Naive thymus-derived CD8-positive, alpha-beta T cell (primary cell): ENCODE measurements around the gene LRP11. TPM values are rescaled to one million over a fixed set of nuclear protein-coding genes. Genes with fewer than 3 reads are reported as not detected.
A peak's percentile ranks its signal among the peaks of the same experiment; 100 is the strongest.
"Not testable (repeated sequence)": the region's sequence is repeated elsewhere in the genome, so short reads cannot be mapped to it uniquely, and the experiment has no call there.

Experiments used
- ATAC-seq, 2 donors: fragments of 150-1000 bp; cut with Tn5 transposase in 1 of 2; sonication (Bioruptor Pico), chemical (Tn5 transposase) in 1 of 2; 1 replicate in 1 of 2; 2 replicates in 1 of 2; pipeline ENCODE4 v1.10.0; 2021; ENCODE audit warnings: mild to moderate bottlenecking in 2 of 2, moderate library complexity in 2 of 2
- POLR2A ChIA-PET: fragments of 350-600 bp; sonication (Branson Sonifier 250); formaldehyde crosslinking; loops from one replicate; lab custom pipeline; 2021; ENCODE audit warnings: antibody characterized with exemption; lab: Charles Lee
- DNase-seq, 10 donors: peaks; one replicate each; pipeline versions ENCODE4 v3.0.0 to v3.0.0-alpha.2; 2020 to 2022
- H3K27ac Mint-ChIP-seq, 10 donors: one replicate each; pipeline ENCODE4 v1.8.0; 2020 to 2022; ENCODE audit warnings: mild to moderate bottlenecking in 10 of 10, mixed read lengths in 10 of 10, moderate library complexity in 4 of 10, inconsistent platforms in 1 of 10
- H3K27me3 Mint-ChIP-seq, 5 donors: one replicate each; pipeline ENCODE4 v1.8.0; 2021 to 2022; ENCODE audit warnings: mixed read lengths in 5 of 5
- H3K36me3 Mint-ChIP-seq, 3 donors: one replicate each; pipeline ENCODE4 v1.8.0; 2020 to 2022; ENCODE audit warnings: mixed read lengths in 3 of 3, mild to moderate bottlenecking in 2 of 3, inconsistent platforms in 1 of 3
- H3K4me1 Mint-ChIP-seq, 4 donors: one replicate each; pipeline ENCODE4 v1.8.0; 2021 to 2022; ENCODE audit warnings: mixed read lengths in 4 of 4
- H3K4me3 Mint-ChIP-seq, 10 donors: one replicate each; pipeline ENCODE4 v1.8.0; 2020 to 2022; ENCODE audit warnings: mild to moderate bottlenecking in 10 of 10, mixed read lengths in 10 of 10, moderate library complexity in 6 of 10, inconsistent platforms in 1 of 10
- H3K9me3 Mint-ChIP-seq, 9 donors: one replicate each; pipeline ENCODE4 v1.8.0; 2020 to 2022; ENCODE audit warnings: mixed read lengths in 9 of 9, mild to moderate bottlenecking in 3 of 9, inconsistent platforms in 1 of 9, moderate library complexity in 1 of 9
- polyA plus RNA-seq, 3 donors: library from polyadenylated mRNA; unstranded; fragments of 300-500 nt; fragmentation: Illumina TruSeq; gene quantifications; one replicate each; pipeline ENCODE4 v1.2.3, GENCODE V29; 2021
- total RNA-seq, 8 experiments: library from RNA in 2 of 8; stranded (reverse) in 2 of 8; gene quantifications; one replicate each; pipeline ENCODE4 v1.2.3 and lab custom pipeline; 2021 to 2026

LRP11 gene
- total and polyA plus RNA-seq, 5 experiments from 2014 or later: 0.33 to 1.8 (median 0.43) TPM

DNA sequence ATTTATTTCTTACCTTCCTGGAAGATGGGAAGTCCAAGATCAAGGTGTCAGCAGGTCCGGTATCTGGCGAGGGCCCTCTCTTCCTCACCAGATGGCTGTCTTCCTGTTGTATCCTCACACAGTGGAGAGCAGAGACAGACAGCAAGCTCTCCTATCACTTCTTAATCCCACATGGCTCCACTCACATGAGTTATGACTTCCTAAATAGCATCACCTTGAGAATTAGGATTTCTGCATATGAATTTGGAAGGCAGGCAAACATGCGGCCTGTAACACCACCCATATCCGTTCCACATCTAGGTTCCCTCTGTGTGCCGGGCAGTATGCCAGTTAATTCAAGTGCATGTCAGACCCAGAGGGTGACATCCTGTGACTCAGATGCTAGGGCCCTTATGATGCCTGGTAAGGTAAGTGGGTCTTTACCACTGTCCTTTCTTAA, 31.7 kb upstream of the LRP11 start:
- H3K4me1 Mint-ChIP-seq: peaks cover 9 to 15% (median 11%) of the 10 kb centered on the region in 4 donors
- peak overlapping the region in 2 of 10 donors; percentile 14 to 29 for H3K27ac Mint-ChIP-seq
- peaks cover 0 to 13% (median 6%) of the 10 kb centered on the region in 5 donors for H3K27me3 Mint-ChIP-seq
- POLR2A ChIA-PET: interaction anchor here (0.6 kb wide), 1 partner anchor 1478 kb away, joined by 4 read pairs; no protein-coding TSS in a partner anchor
- ATAC-seq: peak; percentile 100
- no peaks in the 10 kb centered on the region for H3K9me3 Mint-ChIP-seq
- H3K4me3 Mint-ChIP-seq: peak overlapping the region in 1 of 10 donors; percentile 8
- DNase-seq: peak in 9 of 10 donors; percentile 8 to 81 (median 59)
- H3K36me3 Mint-ChIP-seq: no peaks in the 10 kb centered on the region

DNA sequence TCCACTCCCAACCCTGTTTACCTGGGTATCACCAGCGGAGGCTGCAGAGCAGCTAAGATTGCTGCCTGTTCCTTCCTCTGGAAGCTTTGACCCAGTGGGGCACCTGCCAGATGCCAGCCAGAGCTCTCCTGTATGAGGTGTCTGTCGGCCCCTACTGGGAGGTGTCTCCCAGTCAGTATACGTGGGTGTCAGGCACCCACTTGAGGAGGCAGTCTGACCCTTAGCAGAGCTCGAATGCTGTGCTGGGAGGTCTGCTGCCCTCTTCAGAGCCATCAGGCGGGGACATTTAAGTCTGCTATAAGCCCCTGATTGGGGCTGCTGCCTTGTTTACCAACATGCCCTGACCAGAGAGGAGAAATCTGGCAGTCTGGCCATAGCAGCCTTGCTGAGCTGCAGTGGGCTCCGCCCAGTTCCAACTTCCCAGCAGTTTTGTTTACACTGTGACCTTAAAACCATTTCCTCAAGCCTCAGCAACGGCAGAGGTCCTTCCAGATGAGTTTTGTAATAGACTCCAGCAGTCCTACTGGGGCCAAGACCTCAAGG, 31.0 kb upstream of the LRP11 start:
- DNase-seq: no peak
- Mint-ChIP-seq H3K36me3 (no peaks in the 10 kb centered on the region), H3K4me1 (peaks cover 9 to 15% (median 11%) of the 10 kb centered on the region in 4 donors), H3K27ac (no peak overlapping the region), H3K27me3 (peaks cover 0 to 13% (median 8%) of the 10 kb centered on the region in 5 donors), H3K9me3 (no peaks in the 10 kb centered on the region), H3K4me3 (no peak overlapping the region)
- POLR2A ChIA-PET: no interaction called here
- ATAC-seq: no peak

DNA sequence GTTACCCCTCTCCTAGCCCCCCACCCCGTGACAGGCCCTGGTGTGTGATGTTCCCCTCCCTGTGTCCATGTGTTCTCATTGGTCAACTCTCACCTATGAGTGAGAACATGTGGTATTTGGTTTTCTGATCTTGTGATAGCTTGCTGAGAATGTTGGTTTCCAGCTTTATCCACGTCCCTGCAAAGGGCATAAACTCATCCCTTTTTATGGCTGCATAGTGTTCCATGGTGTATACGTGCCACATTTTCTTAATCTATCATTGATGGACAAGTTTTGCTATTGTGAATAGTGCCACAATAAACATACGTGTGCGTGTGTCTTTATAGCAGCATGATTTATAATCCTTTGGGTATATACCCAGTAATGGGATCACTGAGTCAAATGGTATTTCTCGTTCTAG, 27.7 kb upstream of the LRP11 start:
- H3K36me3 Mint-ChIP-seq, POLR2A ChIA-PET, H3K4me3 Mint-ChIP-seq, H3K27ac Mint-ChIP-seq, DNase-seq, ATAC-seq, H3K9me3 Mint-ChIP-seq: not testable (repeated sequence)
- Mint-ChIP-seq H3K4me1 (peaks cover 9 to 15% (median 11%) of the 10 kb centered on the region in 4 donors), H3K27me3 (peaks cover 2 to 21% (median 11%) of the 10 kb centered on the region in 5 donors)

DNA sequence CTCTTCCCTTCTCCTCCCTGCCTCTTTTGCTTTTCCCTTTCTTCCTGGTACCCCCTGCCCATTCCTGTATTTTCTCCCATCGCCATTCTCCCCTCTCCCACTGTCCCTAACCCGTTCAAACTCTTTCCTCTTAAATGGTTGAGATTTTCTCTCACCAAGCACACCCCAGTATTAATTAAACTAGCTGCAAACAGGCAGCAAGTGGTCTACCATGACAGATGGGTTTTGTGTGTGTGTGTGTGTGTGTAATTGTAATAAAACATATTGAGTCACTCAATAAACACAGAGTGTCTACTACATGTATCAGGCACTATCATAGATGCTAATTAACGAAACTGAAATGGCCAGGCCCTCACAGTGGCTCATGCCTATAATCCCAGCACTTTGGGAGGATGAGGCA, 27.1 kb upstream of the LRP11 start:
- ATAC-seq: no peak
- DNase-seq: no peak
- no peak overlapping the region for H3K27ac Mint-ChIP-seq
- H3K4me3 Mint-ChIP-seq: no peak overlapping the region
- no peaks in the 10 kb centered on the region for H3K9me3 Mint-ChIP-seq
- POLR2A ChIA-PET: no interaction called here
- H3K36me3 Mint-ChIP-seq: no peaks in the 10 kb centered on the region
- H3K27me3 Mint-ChIP-seq: peaks cover 2 to 23% (median 11%) of the 10 kb centered on the region in 5 donors
- peaks cover 7 to 10% (median 8%) of the 10 kb centered on the region in 4 donors for H3K4me1 Mint-ChIP-seq

DNA sequence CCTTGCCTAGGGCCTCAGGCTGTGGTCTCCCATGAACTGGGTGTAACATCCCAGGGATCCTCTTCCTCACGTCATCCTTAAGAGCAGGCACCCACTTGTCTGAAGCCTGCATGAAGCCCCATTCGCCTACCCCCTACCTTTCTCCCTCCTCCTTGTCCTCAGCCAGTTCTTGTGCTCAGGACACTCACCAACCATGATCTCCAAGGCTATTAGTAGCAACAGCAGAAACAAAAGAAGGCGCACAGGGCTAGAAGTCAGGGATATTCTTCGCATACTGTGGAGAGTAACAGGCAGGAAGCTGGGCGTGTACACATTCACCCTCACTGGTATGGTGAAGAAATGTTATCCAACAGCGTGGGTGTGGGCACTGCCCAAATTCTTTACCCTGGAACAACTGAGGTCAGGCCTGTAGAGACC, 26.5 kb upstream of the LRP11 start:
- H3K4me3 Mint-ChIP-seq: no peak overlapping the region
- no peaks in the 10 kb centered on the region for H3K36me3 Mint-ChIP-seq
- no peak overlapping the region for H3K27ac Mint-ChIP-seq
- H3K9me3 Mint-ChIP-seq: no peaks in the 10 kb centered on the region
- POLR2A ChIA-PET: no interaction called here
- H3K4me1 Mint-ChIP-seq: peaks cover 1 to 4% (median 2%) of the 10 kb centered on the region in 4 donors
- DNase-seq (no peak), ATAC-seq (no peak)
- peaks cover 2 to 23% (median 11%) of the 10 kb centered on the region in 5 donors for H3K27me3 Mint-ChIP-seq

DNA sequence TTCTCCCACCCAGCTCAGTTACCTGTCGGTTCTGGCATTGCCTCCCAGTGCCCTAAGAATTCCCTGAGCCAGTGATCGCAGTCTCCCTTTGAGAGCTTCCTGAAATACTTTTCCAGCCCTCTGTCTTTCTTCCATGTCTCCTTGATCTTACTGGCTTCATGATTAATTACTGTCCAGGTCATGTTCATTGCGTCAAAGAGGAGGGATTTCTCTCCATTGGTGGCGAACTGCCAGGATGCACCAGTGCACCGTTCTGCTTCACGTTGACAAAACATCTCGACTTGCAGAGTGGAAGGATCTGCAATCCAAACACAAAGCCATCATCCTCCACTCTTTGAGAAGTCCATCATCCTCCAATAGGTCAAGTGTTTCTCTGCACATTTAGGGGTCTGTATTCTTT, 25.2 kb upstream of the LRP11 start:
- H3K9me3 Mint-ChIP-seq: no peaks in the 10 kb centered on the region
- H3K36me3 Mint-ChIP-seq: no peaks in the 10 kb centered on the region
- H3K27me3 Mint-ChIP-seq: peaks cover 5 to 16% (median 8%) of the 10 kb centered on the region in 5 donors
- DNase-seq (no peak), ATAC-seq (no peak)
- no peak overlapping the region for H3K4me3 Mint-ChIP-seq
- H3K4me1 Mint-ChIP-seq: no peaks in the 10 kb centered on the region
- no peak overlapping the region for H3K27ac Mint-ChIP-seq
- POLR2A ChIA-PET: no interaction called here

DNA sequence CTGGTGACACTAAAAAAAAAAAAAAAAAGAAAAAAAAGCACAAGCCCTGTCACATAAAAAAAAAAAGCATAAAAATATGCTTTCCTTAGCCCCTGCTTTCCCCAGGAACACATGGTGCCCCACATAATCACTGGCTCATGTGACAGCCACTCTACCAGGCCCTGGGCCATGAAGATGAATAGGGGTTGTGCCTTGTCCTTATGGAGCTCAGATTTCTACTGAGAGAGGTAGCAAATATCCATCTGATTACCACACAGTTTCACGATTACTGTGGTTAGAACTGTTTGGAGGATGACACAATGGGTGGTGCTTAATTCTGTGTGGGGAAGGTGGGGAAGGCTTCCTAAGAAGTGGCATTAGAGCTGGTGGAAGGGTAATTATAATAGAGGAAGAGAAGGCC, 24.5 kb upstream of the LRP11 start:
- Mint-ChIP-seq H3K4me1 (no peaks in the 10 kb centered on the region), H3K4me3 (no peak overlapping the region), H3K27me3 (peaks cover 5 to 14% (median 12%) of the 10 kb centered on the region in 5 donors), H3K36me3 (no peaks in the 10 kb centered on the region), H3K9me3 (no peaks in the 10 kb centered on the region), H3K27ac (peak overlapping the region in 1 of 10 donors; percentile 7)
- POLR2A ChIA-PET: no interaction called here
- no peak for ATAC-seq
- DNase-seq: no peak

DNA sequence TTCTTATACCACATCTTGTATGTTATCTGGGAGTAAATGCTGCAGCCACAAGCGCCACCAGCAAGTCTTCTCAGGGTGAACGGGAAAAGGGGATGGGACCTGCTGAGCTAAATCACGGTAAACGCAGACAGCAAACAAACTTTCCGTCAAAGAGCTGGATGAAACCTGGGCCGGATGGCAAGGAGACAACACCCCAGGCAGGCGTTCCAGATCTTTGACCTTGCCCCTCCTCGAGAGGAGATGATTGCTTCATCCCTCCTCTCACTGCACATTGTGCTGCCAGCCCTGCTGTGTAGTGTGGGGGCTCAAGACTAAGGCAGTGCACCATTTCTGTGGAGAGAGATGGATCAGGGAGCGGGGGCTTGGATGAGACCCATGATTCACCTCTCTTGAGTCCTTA, 23.9 kb upstream of the LRP11 start:
- Mint-ChIP-seq H3K36me3 (no peaks in the 10 kb centered on the region), H3K27ac (no peak overlapping the region)
- POLR2A ChIA-PET: no interaction called here

DNA sequence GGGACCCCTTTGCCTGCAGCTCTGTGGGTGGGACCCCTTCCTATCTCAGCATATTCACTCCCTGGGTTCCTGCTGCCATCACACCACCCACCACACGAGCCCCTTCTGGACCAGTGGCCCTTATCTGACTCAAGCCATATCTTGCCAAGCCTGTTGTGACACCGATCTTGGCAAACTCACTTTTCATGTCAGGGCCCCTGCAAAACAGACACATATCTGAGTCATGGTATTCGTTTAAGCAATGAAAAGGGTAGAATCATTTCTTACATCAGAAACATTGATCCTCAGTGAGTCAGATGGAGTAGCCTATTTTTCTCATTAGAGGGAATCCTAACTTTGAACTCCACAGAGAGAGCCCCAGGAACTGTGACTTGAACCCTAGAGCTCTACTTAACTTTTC, 23.2 kb upstream of the LRP11 start:
- no peaks in the 10 kb centered on the region for H3K9me3 Mint-ChIP-seq
- no peak for DNase-seq
- peaks cover 5 to 14% (median 13%) of the 10 kb centered on the region in 5 donors for H3K27me3 Mint-ChIP-seq
- ATAC-seq: no peak
- H3K4me1 Mint-ChIP-seq: no peaks in the 10 kb centered on the region
- H3K4me3 Mint-ChIP-seq: no peak overlapping the region
- no peak overlapping the region for H3K27ac Mint-ChIP-seq
- POLR2A ChIA-PET: no interaction called here
- H3K36me3 Mint-ChIP-seq: no peaks in the 10 kb centered on the region

More for the DNA sequence above, 23.9 kb upstream of the LRP11 start:
- ATAC-seq (no peak), DNase-seq (no peak)
- H3K4me1 Mint-ChIP-seq: no peaks in the 10 kb centered on the region
- no peak overlapping the region for H3K4me3 Mint-ChIP-seq
- peaks cover 5 to 14% (median 13%) of the 10 kb centered on the region in 5 donors for H3K27me3 Mint-ChIP-seq
- no peaks in the 10 kb centered on the region for H3K9me3 Mint-ChIP-seq

DNA sequence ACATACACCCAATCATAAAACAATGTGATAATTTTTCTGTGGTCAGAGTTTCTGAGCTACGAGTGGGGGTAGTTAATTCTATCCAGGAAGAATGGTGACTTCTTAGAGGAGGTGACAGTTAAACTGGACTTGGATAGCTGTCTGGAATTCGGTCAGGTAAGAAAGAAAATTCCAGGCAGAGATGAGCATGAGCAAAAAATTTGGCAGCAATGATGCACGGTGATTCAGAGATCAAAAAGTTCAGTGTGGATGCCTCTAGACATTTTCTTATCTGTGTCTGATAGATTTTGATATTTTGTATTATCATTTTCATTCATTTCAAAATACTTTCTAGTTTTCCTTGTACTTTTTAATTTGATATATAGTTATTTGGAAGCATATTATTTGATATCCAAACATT, 21.7 kb upstream of the LRP11 start:
- Mint-ChIP-seq H3K9me3 (no peaks in the 10 kb centered on the region), H3K27ac (no peak overlapping the region), H3K4me3 (no peak overlapping the region), H3K27me3 (peaks cover 5 to 25% (median 16%) of the 10 kb centered on the region in 5 donors), H3K4me1 (no peaks in the 10 kb centered on the region), H3K36me3 (no peaks in the 10 kb centered on the region)
- DNase-seq: no peak
- POLR2A ChIA-PET: no interaction called here
- no peak for ATAC-seq

DNA sequence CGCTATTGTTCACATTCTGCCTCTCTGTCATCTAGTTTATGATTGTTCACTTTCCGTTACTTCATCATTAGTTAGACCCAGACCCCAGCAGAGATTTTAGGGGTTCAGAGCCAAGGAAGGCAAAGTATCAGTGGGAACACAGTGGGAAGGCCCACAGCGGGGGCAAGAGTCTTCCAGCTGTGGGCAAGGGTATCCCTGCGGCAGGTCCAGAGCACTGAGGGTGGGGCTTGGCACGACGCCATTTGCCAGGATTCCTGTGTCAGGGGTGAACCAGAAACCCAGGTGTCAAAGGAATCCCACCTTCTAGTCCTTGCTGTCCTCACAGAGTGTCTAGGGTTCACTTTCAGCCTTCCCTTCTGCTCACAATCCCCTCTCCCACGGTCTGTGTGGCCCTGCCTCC, 20.5 kb upstream of the LRP11 start:
- Mint-ChIP-seq H3K27me3 (peaks cover 12 to 38% (median 22%) of the 10 kb centered on the region in 5 donors), H3K4me1 (no peaks in the 10 kb centered on the region), H3K36me3 (no peaks in the 10 kb centered on the region), H3K27ac (peak overlapping the region in 1 of 10 donors; percentile 50), H3K9me3 (no peaks in the 10 kb centered on the region), H3K4me3 (no peak overlapping the region)
- DNase-seq (no peak), ATAC-seq (no peak)
- POLR2A ChIA-PET: no interaction called here

DNA sequence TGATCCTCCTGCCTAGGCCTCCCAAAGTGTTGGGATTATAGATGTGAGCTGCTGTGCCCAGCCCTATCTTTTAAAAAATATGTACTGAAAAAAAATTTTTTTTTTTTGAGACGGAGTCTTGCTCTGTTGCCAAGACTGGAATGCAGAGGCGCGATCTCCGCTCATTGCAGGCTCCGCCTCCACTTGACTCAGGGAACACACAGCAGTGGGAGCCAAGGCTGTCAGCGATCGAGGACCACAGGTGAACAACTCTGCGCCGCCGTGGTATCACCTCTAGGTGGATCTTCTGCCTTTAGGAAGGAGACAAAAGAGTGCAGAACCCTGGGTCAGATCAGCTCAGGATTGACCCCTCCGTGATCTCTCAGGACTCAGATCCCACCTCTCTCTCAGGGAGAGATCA, 20.1 kb upstream of the LRP11 start:
- H3K27ac Mint-ChIP-seq: no peak overlapping the region
- H3K27me3 Mint-ChIP-seq: peaks cover 14 to 42% (median 26%) of the 10 kb centered on the region in 5 donors
- H3K9me3 Mint-ChIP-seq: no peaks in the 10 kb centered on the region
- no peaks in the 10 kb centered on the region for H3K4me1 Mint-ChIP-seq
- no peaks in the 10 kb centered on the region for H3K36me3 Mint-ChIP-seq
- no peak for ATAC-seq
- POLR2A ChIA-PET: no interaction called here
- H3K4me3 Mint-ChIP-seq: no peak overlapping the region
- DNase-seq: no peak

DNA sequence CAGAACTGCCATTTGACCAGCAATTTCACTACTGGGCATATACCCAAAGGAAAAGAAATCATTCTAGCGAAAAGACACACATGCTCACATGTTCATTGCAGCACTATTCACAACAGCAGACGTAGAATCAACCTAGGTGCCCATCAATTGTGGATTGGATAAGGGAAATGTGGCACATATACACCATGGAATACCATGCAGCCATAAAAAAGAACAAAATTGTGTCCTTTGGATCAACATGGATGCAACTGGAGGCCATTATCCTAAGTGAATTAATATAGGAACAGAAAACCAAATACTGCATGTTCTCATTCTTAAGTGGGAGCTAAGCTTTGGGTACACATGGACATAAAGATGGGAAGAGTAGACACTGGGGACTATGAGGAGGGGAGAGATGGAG, 17.7 kb upstream of the LRP11 start:
- H3K4me1 Mint-ChIP-seq: no peaks in the 10 kb centered on the region
- H3K36me3 Mint-ChIP-seq: no peaks in the 10 kb centered on the region
- no peak overlapping the region for H3K4me3 Mint-ChIP-seq
- POLR2A ChIA-PET: no interaction called here
- H3K27me3 Mint-ChIP-seq: peaks cover 25 to 49% (median 34%) of the 10 kb centered on the region in 5 donors
- DNase-seq: no peak
- no peak overlapping the region for H3K27ac Mint-ChIP-seq
- no peaks in the 10 kb centered on the region for H3K9me3 Mint-ChIP-seq
- ATAC-seq: no peak
